ENCODE measurements around the gene COL5A2. TPM values are rescaled to one million over a fixed set of nuclear protein-coding genes. Genes with fewer than 3 reads are reported as not detected.

The COL5A2 gene
- total and polyA plus RNA-seq, 9 of the 15 experiments (the other 6 are each of a cell fraction or from before 2014, with no cell fraction given): 0.01 to 0.54 (median 0.19) TPM

GRCh38 chr2:189013671-189014448 is 165.7 kb downstream of the COL5A2 start:
- no peaks in the 10 kb centered on the region for H3K9me3 ChIP-seq (replicated peaks; ENCODE audit: control insufficient read depth, insufficient read depth, low read depth, low read length)
- POLR2A ChIA-PET: interaction anchor here (0.7 kb wide), 1 partner anchor 34 kb away, joined by 3 read pairs; no protein-coding TSS in a partner anchor
- H3K27me3 ChIP-seq (ENCODE audit: control insufficient read depth in 2 of 2, insufficient read depth in 2 of 2, low read length in 2 of 2): no peaks in the 10 kb centered on the region
- H3K4me3 ChIP-seq: no peak overlapping the region
- no peaks in the 10 kb centered on the region for H3K79me2 ChIP-seq (ENCODE audit: control insufficient read depth, insufficient read depth, low read length)
- no TSS peak for BruUV-seq (replicated peaks)
- H3K27ac ChIP-seq (ENCODE audit: extremely low read depth, low read depth, low read length): no peak overlapping the region
- FAIRE-seq (no peak), DNase-seq (ENCODE audit: extremely low read depth in 1 of 4, low spot score in 3 of 4) (no peak), ATAC-seq (no peak)
- TF ChIP-seq POLR2B (IDR thresholded peaks at IDR 0.05; ENCODE audit: low read depth, partially characterized antibody) (no peak), TCF7 (IDR thresholded peaks at IDR 0.05; ENCODE audit: borderline replicate concordance) (no peak), PTBP1 (IDR thresholded peaks at IDR 0.05; ENCODE audit: low read depth, low read length) (no peak), NEUROD1 (IDR thresholded peaks at IDR 0.05; ENCODE audit: borderline replicate concordance, low read depth, low read length, partially characterized antibody) (no peak), L3MBTL2 (IDR thresholded peaks at IDR 0.05) (no peak), CBX3 (IDR thresholded peaks at IDR 0.05; ENCODE audit: borderline replicate concordance in 1 of 2, low read length in 2 of 2) (no peak)
- CTCF ChIA-PET (ENCODE audit: low intra/inter-chr PET ratio): no interaction called here
- no peaks in the 10 kb centered on the region for H3K4me1 ChIP-seq (replicated peaks in 1 of 2; ENCODE audit: control insufficient read depth in 2 of 2, insufficient read depth in 2 of 2, low read length in 2 of 2)
- H4K20me1 ChIP-seq (replicated peaks; ENCODE audit: control insufficient read depth, insufficient read depth, low read length): no peaks in the 10 kb centered on the region
- no peaks in the 10 kb centered on the region for H3K9me1 ChIP-seq (ENCODE audit: control insufficient read depth, insufficient read depth, low read length)
- H3K4me2 ChIP-seq (ENCODE audit: insufficient read depth, low read length): no peak overlapping the region
- no peak overlapping the region for H3K9ac ChIP-seq (ENCODE audit: insufficient read depth in 1 of 2, low read depth in 2 of 2, low read length in 2 of 2)
- in situ Hi-C loops (cut with MboI): no loop called here
- intact Hi-C loops (cut with micrococcal nuclease): no loop called here
- WGBS (ENCODE audit: insufficient coverage, low coverage, missing lambda C conversion rate): 0% methylated on average over 2 of the region's 2 CpGs
- H3K36me3 ChIP-seq (ENCODE audit: control insufficient read depth, insufficient read depth, low read length): no peaks in the 10 kb centered on the region
- H2AFZ ChIP-seq (ENCODE audit: low read depth, low read length): no peak overlapping the region
